Memory B cell (primary cell): Measurements from ENCODE around the gene FBXL14.

Experiments
- ATAC-seq: fragments of 150-1000 bp; cut with Tn5 transposase; 2 replicates; pipeline ENCODE4 v1.10.0; 2021; ENCODE audit warnings: low read depth, mild to moderate bottlenecking, moderate library complexity
- DNase-seq, 2 donors: peaks; one replicate each; pipeline ENCODE4 v3.0.0; 2022; ENCODE audit warnings: low spot score in 2 of 2
- H3K27ac Mint-ChIP-seq: one replicate; pipeline ENCODE4 v1.8.0; 2022; ENCODE audit warnings: mild to moderate bottlenecking, moderate library complexity, mixed read lengths
- H3K27me3 Mint-ChIP-seq: one replicate; pipeline ENCODE4 v1.8.0; 2022; ENCODE audit warnings: mixed read lengths
- H3K36me3 Mint-ChIP-seq: one replicate; pipeline ENCODE4 v1.8.0; 2022; ENCODE audit warnings: mild to moderate bottlenecking, mixed read lengths
- H3K4me1 Mint-ChIP-seq: one replicate; pipeline ENCODE4 v1.8.0; 2022; ENCODE audit warnings: mixed read lengths
- H3K4me3 Mint-ChIP-seq: one replicate; pipeline ENCODE4 v1.8.0; 2022; ENCODE audit warnings: mild to moderate bottlenecking, moderate library complexity, mixed read lengths
- H3K9me3 Mint-ChIP-seq: one replicate; pipeline ENCODE4 v1.8.0; 2022; ENCODE audit warnings: mixed read lengths

The FBXL14 gene, protein sequence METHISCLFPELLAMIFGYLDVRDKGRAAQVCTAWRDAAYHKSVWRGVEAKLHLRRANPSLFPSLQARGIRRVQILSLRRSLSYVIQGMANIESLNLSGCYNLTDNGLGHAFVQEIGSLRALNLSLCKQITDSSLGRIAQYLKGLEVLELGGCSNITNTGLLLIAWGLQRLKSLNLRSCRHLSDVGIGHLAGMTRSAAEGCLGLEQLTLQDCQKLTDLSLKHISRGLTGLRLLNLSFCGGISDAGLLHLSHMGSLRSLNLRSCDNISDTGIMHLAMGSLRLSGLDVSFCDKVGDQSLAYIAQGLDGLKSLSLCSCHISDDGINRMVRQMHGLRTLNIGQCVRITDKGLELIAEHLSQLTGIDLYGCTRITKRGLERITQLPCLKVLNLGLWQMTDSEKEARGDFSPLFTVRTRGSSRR

GRCh38 chr12:1594261-1595025, at the start of gene FBXL14:
Gene FBXL14, minus strand, starts transcription at chr12:1594581. Its CDS starts 515 bp downstream, at chr12:1594066.
- Mint-ChIP-seq H3K4me1 (peaks cover 35% of the 10 kb centered on the region), H3K9me3 (no peaks in the 10 kb centered on the region), H3K27me3 (no peaks in the 10 kb centered on the region), H3K4me3 (peak within 1 kb of the TSS; percentile 93), H3K27ac (peak within 1 kb of the TSS; percentile 95), H3K36me3 (peaks cover 2% of the 10 kb centered on the region)
- DNase-seq (peak; percentile 91 to 95), ATAC-seq (peak; percentile 72)

DNA sequence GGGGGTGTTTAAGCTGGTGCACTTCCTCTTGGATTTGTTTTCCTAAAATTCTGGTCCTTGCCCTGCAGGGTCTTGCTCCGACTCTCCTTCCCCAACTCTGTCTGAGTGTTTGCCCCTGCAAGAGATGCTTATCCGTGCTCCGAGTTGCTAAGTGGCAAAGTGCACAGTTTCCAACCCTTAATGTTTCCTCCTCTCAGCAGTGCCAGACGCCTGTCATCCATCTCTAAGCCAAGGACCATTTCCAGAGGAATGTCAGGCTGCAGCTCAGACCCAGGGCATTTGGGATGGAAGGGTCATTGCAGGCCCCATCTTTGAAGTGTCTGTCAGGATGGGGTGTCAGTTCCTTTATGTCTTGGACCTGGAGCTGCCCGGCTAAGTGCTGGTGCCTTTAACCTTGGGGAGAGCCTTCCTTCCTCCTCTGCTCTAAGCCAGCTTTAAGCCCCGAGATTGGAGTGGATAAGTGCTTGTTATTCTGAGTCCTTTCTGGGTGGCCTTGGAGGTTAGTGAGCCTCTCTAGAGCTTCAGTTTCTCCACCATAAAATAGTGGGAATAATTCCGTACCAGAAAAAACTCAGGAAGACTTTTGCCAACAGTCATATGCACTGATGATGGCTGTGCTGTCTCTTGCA, 49.6 kb upstream of the FBXL14 start:
- no peaks in the 10 kb centered on the region for H3K9me3 Mint-ChIP-seq
- H3K27ac Mint-ChIP-seq = no peak overlapping the region
- peaks cover 18% of the 10 kb centered on the region for H3K4me1 Mint-ChIP-seq
- no peaks in the 10 kb centered on the region for H3K36me3 Mint-ChIP-seq
- no peak for ATAC-seq
- peaks cover 8% of the 10 kb centered on the region for H3K27me3 Mint-ChIP-seq
- H3K4me3 Mint-ChIP-seq = no peak overlapping the region
- no peak for DNase-seq

DNA sequence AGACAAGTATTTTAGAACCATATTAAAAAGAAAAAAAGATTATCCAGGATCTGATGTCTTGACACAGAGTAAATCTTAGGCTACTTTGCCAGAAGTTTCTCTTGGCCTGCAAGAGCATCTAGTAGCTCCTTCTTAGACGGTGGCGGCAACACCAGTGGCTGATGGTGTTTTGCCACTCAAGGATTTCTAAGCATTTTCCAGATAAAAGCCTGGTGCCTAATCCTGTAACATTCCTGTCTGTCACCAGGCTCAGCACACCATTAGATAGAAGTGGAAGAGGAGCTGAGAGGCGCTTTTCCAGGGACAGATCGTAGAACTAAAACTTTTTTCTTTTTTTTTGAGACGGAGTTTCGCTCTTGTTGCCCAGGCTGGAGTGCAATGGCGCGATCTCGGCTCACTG, 48.7 kb upstream of the FBXL14 start:
- no peak overlapping the region for H3K4me3 Mint-ChIP-seq
- H3K9me3 Mint-ChIP-seq = no peaks in the 10 kb centered on the region
- DNase-seq (no peak), ATAC-seq (no peak)
- no peaks in the 10 kb centered on the region for H3K36me3 Mint-ChIP-seq
- no peak overlapping the region for H3K27ac Mint-ChIP-seq
- H3K4me1 Mint-ChIP-seq = peaks cover 18% of the 10 kb centered on the region
- peaks cover 8% of the 10 kb centered on the region for H3K27me3 Mint-ChIP-seq

DNA sequence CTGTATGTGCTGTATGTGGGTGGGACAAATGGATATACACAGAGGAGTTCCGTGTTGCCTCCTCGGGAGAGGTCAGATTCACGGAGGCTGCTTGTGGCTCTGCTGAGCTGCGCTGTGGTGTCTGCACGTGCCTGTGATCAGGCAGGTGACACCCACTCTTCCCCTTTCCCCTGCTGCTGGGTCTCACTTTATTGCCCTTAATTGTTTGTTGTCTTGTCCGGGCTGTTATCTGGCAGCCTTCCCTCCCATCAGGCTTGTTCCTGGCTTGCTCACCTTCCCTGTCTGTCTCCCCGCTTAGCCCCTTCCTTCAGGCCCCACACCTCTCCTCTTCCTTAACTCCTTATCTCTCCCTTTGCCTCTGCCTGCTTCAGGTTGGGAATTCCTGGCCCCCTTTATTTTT, 48.1 kb upstream of the FBXL14 start:
- Mint-ChIP-seq H3K36me3 (no peaks in the 10 kb centered on the region), H3K4me3 (no peak overlapping the region), H3K4me1 (peaks cover 17% of the 10 kb centered on the region), H3K27me3 (peaks cover 8% of the 10 kb centered on the region), H3K27ac (no peak overlapping the region), H3K9me3 (no peaks in the 10 kb centered on the region)
- DNase-seq (no peak), ATAC-seq (no peak)

DNA sequence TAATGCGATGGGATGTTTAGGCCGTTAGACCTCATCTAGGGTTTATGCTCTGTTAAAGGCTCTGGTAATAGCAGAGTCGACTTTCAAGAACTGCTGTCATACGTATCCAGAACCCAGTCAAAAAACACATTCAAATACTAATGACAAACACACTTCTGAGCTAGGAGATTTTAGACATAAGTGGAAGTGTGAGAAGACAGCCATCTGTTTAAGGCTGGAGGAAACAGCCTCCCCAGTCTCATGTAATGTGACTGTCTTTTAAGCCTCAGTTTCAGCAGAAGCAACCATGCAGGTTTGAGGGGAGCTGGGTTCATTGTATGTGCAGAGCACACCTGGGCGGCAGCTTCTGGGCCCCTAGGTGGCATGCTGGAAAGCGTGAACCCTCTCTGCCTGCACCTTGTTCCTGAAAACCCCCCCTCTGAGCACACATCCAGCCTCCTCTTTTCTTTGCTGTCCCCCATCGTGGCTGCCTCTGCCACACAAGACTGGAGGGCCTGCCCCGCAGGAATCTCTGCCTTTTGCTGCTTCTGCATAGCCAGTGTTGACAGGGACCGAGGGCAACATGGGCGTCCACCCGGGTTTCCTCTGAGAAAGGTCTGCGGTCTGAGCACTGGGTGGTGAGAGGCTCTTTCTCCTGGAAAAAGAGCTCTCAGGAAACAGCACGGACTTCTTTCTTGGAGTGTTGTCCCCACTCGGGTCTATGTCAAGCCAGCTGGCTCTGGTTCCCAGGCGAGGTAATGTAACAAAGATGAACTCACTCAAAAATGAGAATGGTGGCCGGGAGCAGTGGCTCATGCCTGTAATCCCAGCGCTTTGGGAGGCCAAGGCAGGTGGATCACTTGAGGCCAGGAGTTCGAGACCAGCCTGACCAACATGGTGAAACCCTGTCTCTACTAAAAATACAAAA, 46.2 kb upstream of the FBXL14 start:
- peaks cover 9% of the 10 kb centered on the region for H3K27me3 Mint-ChIP-seq
- no peaks in the 10 kb centered on the region for H3K36me3 Mint-ChIP-seq

GRCh38 chr12:1639538-1639937, 45.2 kb upstream of the FBXL14 start:
- no peak for DNase-seq
- no peak overlapping the region for H3K27ac Mint-ChIP-seq
- peaks cover 9% of the 10 kb centered on the region for H3K27me3 Mint-ChIP-seq
- H3K9me3 Mint-ChIP-seq = no peaks in the 10 kb centered on the region
- no peak for ATAC-seq
- H3K4me3 Mint-ChIP-seq = no peak overlapping the region
- peaks cover 1% of the 10 kb centered on the region for H3K4me1 Mint-ChIP-seq
- H3K36me3 Mint-ChIP-seq = no peaks in the 10 kb centered on the region

More for the DNA sequence above, 46.2 kb upstream of the FBXL14 start:
- Mint-ChIP-seq H3K27ac (no peak overlapping the region), H3K4me1 (peaks cover 4% of the 10 kb centered on the region), H3K4me3 (no peak overlapping the region), H3K9me3 (no peaks in the 10 kb centered on the region)
- DNase-seq (no peak), ATAC-seq (no peak)

GRCh38 chr12:1638203-1638602, 43.8 kb upstream of the FBXL14 start:
- ATAC-seq (no peak), DNase-seq (no peak)
- H3K9me3 Mint-ChIP-seq = no peaks in the 10 kb centered on the region
- no peak overlapping the region for H3K4me3 Mint-ChIP-seq
- peaks cover 3% of the 10 kb centered on the region for H3K4me1 Mint-ChIP-seq
- no peaks in the 10 kb centered on the region for H3K36me3 Mint-ChIP-seq
- no peak overlapping the region for H3K27ac Mint-ChIP-seq
- H3K27me3 Mint-ChIP-seq = peaks cover 11% of the 10 kb centered on the region

- H3K4me1 Mint-ChIP-seq = peaks cover 7% of the 10 kb centered on the region
- no peak overlapping the region for H3K27ac Mint-ChIP-seq
- peaks cover 22% of the 10 kb centered on the region for H3K27me3 Mint-ChIP-seq
- no peaks in the 10 kb centered on the region for H3K9me3 Mint-ChIP-seq
- no peak for DNase-seq
- no peak overlapping the region for H3K4me3 Mint-ChIP-seq
- H3K36me3 Mint-ChIP-seq = no peaks in the 10 kb centered on the region
- ATAC-seq = no peak
Measured at GRCh38 chr12:1635301-1636095, 41.1 kb upstream of the FBXL14 start.

DNA sequence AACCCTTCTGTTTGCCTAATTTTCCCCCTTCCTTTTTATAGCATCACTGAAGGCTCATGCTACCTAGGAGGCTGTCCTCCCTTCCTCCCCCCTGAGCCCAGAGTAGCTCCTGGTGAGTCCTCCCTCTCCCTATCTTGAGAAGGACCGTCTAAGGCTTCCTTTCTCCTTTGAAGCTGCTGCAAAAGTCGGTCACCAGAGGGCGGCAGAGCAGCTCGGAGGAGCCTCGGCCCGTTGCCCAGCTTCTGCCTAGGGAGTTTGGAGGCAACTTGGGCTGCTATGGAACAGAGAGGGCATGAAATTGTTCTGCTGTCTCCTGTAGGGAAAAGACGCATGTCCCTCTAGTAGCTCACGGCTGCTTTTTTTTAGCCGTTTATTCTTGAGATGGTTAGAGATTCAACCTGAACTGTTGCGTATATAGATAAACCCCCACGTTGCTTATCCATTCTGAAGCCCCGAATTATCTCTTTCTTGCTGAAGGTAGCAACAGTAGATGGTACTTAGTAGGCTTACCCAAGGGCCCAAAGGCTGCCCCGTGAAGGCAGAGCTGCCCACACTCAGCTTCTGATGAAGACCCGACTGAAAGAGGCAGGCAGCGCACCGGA, 40.3 kb upstream of the FBXL14 start:
- Mint-ChIP-seq H3K4me3 (no peak overlapping the region), H3K9me3 (no peaks in the 10 kb centered on the region), H3K4me1 (peaks cover 11% of the 10 kb centered on the region), H3K27me3 (peaks cover 21% of the 10 kb centered on the region), H3K27ac (no peak overlapping the region), H3K36me3 (no peaks in the 10 kb centered on the region)
- ATAC-seq (peak; percentile 61), DNase-seq (peak; percentile 56)

DNA sequence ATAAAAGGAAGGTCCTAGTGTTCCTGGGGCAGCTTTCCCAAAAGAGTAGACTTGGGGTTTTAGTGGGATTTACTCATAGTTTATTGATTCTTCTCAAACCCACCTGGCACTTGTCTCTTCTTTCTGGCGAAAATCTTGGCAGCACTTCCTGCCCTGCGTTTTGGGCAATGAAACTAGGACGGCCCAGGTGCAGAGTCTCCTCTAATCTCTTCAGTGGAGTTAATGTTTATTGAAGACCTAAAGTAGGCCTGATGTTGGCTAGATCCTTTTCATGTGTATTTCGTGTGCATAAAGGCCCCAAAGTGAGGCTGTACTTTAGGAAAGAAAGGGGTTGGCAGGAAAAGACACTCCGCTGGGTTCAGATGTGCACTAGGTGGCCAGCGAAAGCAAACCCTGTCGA, 39.8 kb upstream of the FBXL14 start:
- no peaks in the 10 kb centered on the region for H3K36me3 Mint-ChIP-seq
- H3K4me3 Mint-ChIP-seq = no peak overlapping the region
- H3K4me1 Mint-ChIP-seq = peaks cover 17% of the 10 kb centered on the region
- H3K27ac Mint-ChIP-seq = no peak overlapping the region
- no peaks in the 10 kb centered on the region for H3K9me3 Mint-ChIP-seq
- DNase-seq = no peak
- no peak for ATAC-seq
- H3K27me3 Mint-ChIP-seq = peaks cover 26% of the 10 kb centered on the region

DNA sequence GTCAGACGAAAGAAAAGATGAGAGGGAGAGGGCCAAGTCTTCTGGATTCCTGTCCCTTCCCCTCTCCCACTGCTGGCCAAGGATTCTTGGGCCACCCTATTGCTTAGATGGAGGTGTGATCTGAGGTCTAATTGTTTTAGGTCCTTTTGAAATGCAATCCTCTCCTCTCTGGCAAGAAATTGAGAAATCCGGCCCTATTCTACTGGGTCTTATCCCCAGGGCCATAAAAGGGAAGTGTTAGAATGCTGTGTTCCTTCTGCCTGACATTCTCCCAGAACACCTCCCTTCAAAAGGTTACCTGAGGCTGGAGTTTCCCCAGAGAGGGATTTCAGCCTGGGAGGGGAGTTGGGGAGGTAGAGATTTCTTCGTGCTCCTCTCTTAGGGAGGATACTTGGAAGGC, 39.1 kb upstream of the FBXL14 start:
- no peak for DNase-seq
- Mint-ChIP-seq H3K9me3 (no peaks in the 10 kb centered on the region), H3K4me1 (peaks cover 20% of the 10 kb centered on the region), H3K36me3 (no peaks in the 10 kb centered on the region), H3K4me3 (no peak overlapping the region), H3K27me3 (peaks cover 27% of the 10 kb centered on the region), H3K27ac (no peak overlapping the region)
- ATAC-seq = no peak

DNA sequence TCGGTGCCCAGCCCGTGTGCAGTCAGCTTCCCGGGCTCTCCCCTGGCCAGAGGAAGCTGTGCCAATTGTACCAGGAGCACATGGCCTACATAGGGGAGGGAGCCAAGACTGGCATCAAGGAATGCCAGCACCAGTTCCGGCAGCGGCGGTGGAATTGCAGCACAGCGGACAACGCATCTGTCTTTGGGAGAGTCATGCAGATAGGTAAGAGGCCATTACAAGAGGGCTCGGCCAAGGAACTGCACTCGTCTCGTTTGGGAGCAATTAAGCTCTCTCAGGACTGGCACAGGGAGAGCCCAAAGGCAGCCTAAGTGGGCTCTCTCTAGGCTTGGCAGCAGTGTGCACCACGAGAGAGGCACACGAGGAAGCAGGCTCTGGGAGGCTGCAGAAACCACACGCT, 38.3 kb upstream of the FBXL14 start:
- H3K4me1 Mint-ChIP-seq = peaks cover 20% of the 10 kb centered on the region

More for the DNA sequence above, 38.3 kb upstream of the FBXL14 start:
- no peaks in the 10 kb centered on the region for H3K9me3 Mint-ChIP-seq
- H3K36me3 Mint-ChIP-seq = no peaks in the 10 kb centered on the region
- no peak overlapping the region for H3K4me3 Mint-ChIP-seq
- DNase-seq = no peak
- peaks cover 27% of the 10 kb centered on the region for H3K27me3 Mint-ChIP-seq
- no peak overlapping the region for H3K27ac Mint-ChIP-seq
- no peak for ATAC-seq
